Right atrium auricular region (tissue), 2 donors: ENCODE data around the gene RBMXL3. TPM values are rescaled to one million over a fixed set of nuclear protein-coding genes. Genes with fewer than 3 reads are reported as not detected.
"Not testable (repeated sequence)": the region's sequence is repeated elsewhere in the genome, so short reads cannot be mapped to it uniquely, and the experiment has no call there.

Experiments used
- DNase-seq: peaks from one replicate; pipeline ENCODE4 v3.0.0-alpha.2; 2019; ENCODE audit warnings: low spot score
- H3K27ac ChIP-seq, 2 donors: fragments of 200-600 bp; sonication (generic); 1 replicate in 1 of 2; 2 replicates in 1 of 2; pipeline ENCODE4 v1.5.1; 2016 to 2019
- H3K27me3 ChIP-seq, 2 donors: fragments of 200-600 bp; sonication (generic); one replicate each; pipeline versions ENCODE4 v1.5.1 to v1.6.0; 2017 to 2019
- H3K36me3 ChIP-seq: fragments of 200-600 bp; sonication (generic); one replicate; pipeline ENCODE4 v1.5.1; 2016
- H3K4me1 ChIP-seq, 2 donors: fragments of 200-600 bp; sonication (generic); one replicate each; pipeline versions ENCODE4 v1.5.1 to v1.6.0; 2017 to 2019
- H3K4me3 ChIP-seq, 2 donors: fragments of 200-600 bp; sonication (generic); 1 replicate in 1 of 2; 2 replicates in 1 of 2; pipeline ENCODE4 v1.5.1; 2017 to 2019; ENCODE audit warnings: mild to moderate bottlenecking in 1 of 2, moderate library complexity in 1 of 2
- H3K9me3 ChIP-seq, 2 donors: fragments of 200-600 bp; sonication (generic); one replicate each; pipeline ENCODE4 v1.5.1; 2019
- CTCF ChIP-seq, 2 donors: fragments of 200-600 bp; sonication (generic); IDR thresholded peaks; one replicate each; pipeline ENCODE4 v1.5.1; 2019; ENCODE audit warnings: antibody characterized with exemption in 2 of 2
- total RNA-seq, 2 donors: library from RNA; depleted of rRNA; stranded (reverse); fragments of >200 nt; gene quantifications; one replicate each; pipeline ENCODE4 v1.1.0, GENCODE V29; 2016

RBMXL3 gene
- total RNA-seq, 2 donors from 2014 or later, result not detected

GRCh38 chrX:115192244-115192700 lies 3.1 kb downstream of the RBMXL3 start:
- no peak overlapping the region for H3K27ac ChIP-seq
- no peak for TF ChIP-seq CTCF (IDR thresholded peaks at IDR 0.05)

GRCh38 chrX:115204040-115204439 lies 14.8 kb downstream of the RBMXL3 start:
- no peak for TF ChIP-seq CTCF (IDR thresholded peaks at IDR 0.05)
- Histone ChIP-seq H3K4me3 (no peak overlapping the region), H3K27ac (no peak overlapping the region), H3K36me3 (no peaks in the 10 kb centered on the region), H3K4me1 (no peaks in the 10 kb centered on the region), H3K27me3 (no peaks in the 10 kb centered on the region), H3K9me3 (peaks cover 4 to 21% of the 10 kb centered on the region in 2 donors)
- DNase-seq, result no peak

More at GRCh38 chrX:115192244-115192700, 3.1 kb downstream of the RBMXL3 start:
- no peaks in the 10 kb centered on the region for H3K4me1 ChIP-seq
- no peak for DNase-seq
- no peaks in the 10 kb centered on the region for H3K27me3 ChIP-seq
- no peak overlapping the region for H3K4me3 ChIP-seq
- H3K9me3 ChIP-seq, result no peaks in the 10 kb centered on the region
- no peaks in the 10 kb centered on the region for H3K36me3 ChIP-seq

- H3K27ac ChIP-seq, H3K4me3 ChIP-seq, H3K27me3 ChIP-seq, H3K36me3 ChIP-seq, H3K9me3 ChIP-seq, H3K4me1 ChIP-seq, DNase-seq: not testable (repeated sequence)
Measured at GRCh38 chrX:115209547-115209946, 20.3 kb downstream of the RBMXL3 start.

GRCh38 chrX:115214151-115214550 lies 24.9 kb downstream of the RBMXL3 start:
- no peaks in the 10 kb centered on the region for H3K36me3 ChIP-seq
- H3K4me3 ChIP-seq, result no peak overlapping the region
- no peak overlapping the region for H3K27ac ChIP-seq
- no peaks in the 10 kb centered on the region for H3K27me3 ChIP-seq
- no peaks in the 10 kb centered on the region for H3K4me1 ChIP-seq
- peaks cover 0 to 4% of the 10 kb centered on the region in 2 donors for H3K9me3 ChIP-seq
- TF ChIP-seq CTCF (IDR thresholded peaks at IDR 0.05), result no peak
- DNase-seq, result no peak

GRCh38 chrX:115214605-115215004 lies 25.4 kb downstream of the RBMXL3 start:
- H3K36me3 ChIP-seq, result no peaks in the 10 kb centered on the region
- H3K4me3 ChIP-seq, result no peak overlapping the region
- H3K9me3 ChIP-seq, result peaks cover 0 to 4% of the 10 kb centered on the region in 2 donors
- no peaks in the 10 kb centered on the region for H3K27me3 ChIP-seq
- DNase-seq, result no peak
- TF ChIP-seq CTCF (IDR thresholded peaks at IDR 0.05), result no peak
- H3K4me1 ChIP-seq, result no peaks in the 10 kb centered on the region
- no peak overlapping the region for H3K27ac ChIP-seq

- not testable (repeated sequence) for H3K9me3 ChIP-seq, H3K4me1 ChIP-seq, H3K27ac ChIP-seq, H3K36me3 ChIP-seq, H3K4me3 ChIP-seq, DNase-seq, H3K27me3 ChIP-seq
Measured at GRCh38 chrX:115217346-115217745, 28.1 kb downstream of the RBMXL3 start.

GRCh38 chrX:115226929-115227328 lies 37.7 kb downstream of the RBMXL3 start:
- H3K9me3 ChIP-seq, result no peaks in the 10 kb centered on the region
- H3K36me3 ChIP-seq, result no peaks in the 10 kb centered on the region
- H3K27me3 ChIP-seq, result no peaks in the 10 kb centered on the region
- no peak for DNase-seq
- H3K4me3 ChIP-seq, result no peak overlapping the region
- no peak overlapping the region for H3K27ac ChIP-seq
- TF ChIP-seq CTCF (IDR thresholded peaks at IDR 0.05), result peak in 1 of 2 donors; percentile 50
- no peaks in the 10 kb centered on the region for H3K4me1 ChIP-seq
